Stimulated activated naive B cell treated with anti-CD40 and anti-IgM and Interleukin-4, amounts not matched to agents 10 μg/mL and 1 μg/mL and 100 μg/mL, for 72 hours (primary cell): Measurements from ENCODE around the gene LPCAT1.
A peak's percentile ranks its signal among the peaks of the same experiment; 100 is the strongest.
"Not testable (repeated sequence)": the region's sequence is repeated elsewhere in the genome, so short reads cannot be mapped to it uniquely, and the experiment has no call there.

Experiments used
- ATAC-seq, 2 donors: fragments of 150-1000 bp; cut with Tn5 transposase; replicated peaks; 2 replicates each; pipeline ENCODE4 v1.10.0; 2021; ENCODE audit warnings: moderate library complexity in 1 of 2
- DNase-seq: peaks from one replicate; pipeline ENCODE4 v3.0.0; 2021
- H3K27ac Mint-ChIP-seq: one replicate; pipeline ENCODE4 v1.8.0; 2022; ENCODE audit warnings: mild to moderate bottlenecking, mixed read lengths
- H3K27me3 Mint-ChIP-seq, 2 donors: one replicate each; pipeline ENCODE4 v1.8.0; 2022; ENCODE audit warnings: mixed read lengths in 2 of 2
- H3K36me3 Mint-ChIP-seq, 2 donors: one replicate each; pipeline ENCODE4 v1.8.0; 2022; ENCODE audit warnings: mixed read lengths in 2 of 2, mild to moderate bottlenecking in 1 of 2
- H3K4me1 Mint-ChIP-seq, 2 donors: one replicate each; pipeline ENCODE4 v1.8.0; 2022; ENCODE audit warnings: mixed read lengths in 2 of 2, mild to moderate bottlenecking in 1 of 2
- H3K4me3 Mint-ChIP-seq, 2 donors: one replicate each; pipeline ENCODE4 v1.8.0; 2022; ENCODE audit warnings: mild to moderate bottlenecking in 2 of 2, mixed read lengths in 2 of 2, moderate library complexity in 1 of 2
- H3K9me3 Mint-ChIP-seq, 2 donors: one replicate each; pipeline ENCODE4 v1.8.0; 2022; ENCODE audit warnings: mixed read lengths in 2 of 2, mild to moderate bottlenecking in 1 of 2

The LPCAT1 gene

GRCh38 chr5:1431021-1431811, 92.5 kb downstream of the LPCAT1 start:
- Mint-ChIP-seq H3K27ac (no peak overlapping the region), H3K36me3 (peaks cover 7 to 17% of the 10 kb centered on the region in 2 donors), H3K9me3 (peaks cover 29% of the 10 kb centered on the region in 2 donors), H3K4me3 (no peak overlapping the region), H3K27me3 (peaks cover 11 to 19% of the 10 kb centered on the region in 2 donors), H3K4me1 (no peaks in the 10 kb centered on the region)
- ATAC-seq (no peak), DNase-seq (no peak)

GRCh38 chr5:1430121-1430795, 93.5 kb downstream of the LPCAT1 start:
- Mint-ChIP-seq H3K4me1 (no peaks in the 10 kb centered on the region), H3K27me3 (peaks cover 11 to 19% of the 10 kb centered on the region in 2 donors), H3K27ac (no peak overlapping the region), H3K36me3 (peaks cover 7 to 17% of the 10 kb centered on the region in 2 donors), H3K4me3 (no peak overlapping the region), H3K9me3 (peaks cover 29 to 31% of the 10 kb centered on the region in 2 donors)
- DNase-seq: no peak
- no peak for ATAC-seq

GRCh38 chr5:1429496-1429895, 94.3 kb downstream of the LPCAT1 start:
- peaks cover 29 to 34% of the 10 kb centered on the region in 2 donors for H3K9me3 Mint-ChIP-seq
- no peaks in the 10 kb centered on the region for H3K4me1 Mint-ChIP-seq
- ATAC-seq (no peak), DNase-seq (no peak)
- peaks cover 7 to 17% of the 10 kb centered on the region in 2 donors for H3K36me3 Mint-ChIP-seq
- peaks cover 11 to 20% of the 10 kb centered on the region in 2 donors for H3K27me3 Mint-ChIP-seq
- no peak overlapping the region for H3K27ac Mint-ChIP-seq
- H3K4me3 Mint-ChIP-seq: no peak overlapping the region

- DNase-seq (no peak), ATAC-seq (no peak)
- Mint-ChIP-seq H3K36me3 (peaks cover 7 to 17% of the 10 kb centered on the region in 2 donors), H3K27me3 (peaks cover 15 to 24% of the 10 kb centered on the region in 2 donors), H3K4me3 (no peak overlapping the region), H3K9me3 (peaks cover 29 to 34% of the 10 kb centered on the region in 2 donors), H3K27ac (no peak overlapping the region), H3K4me1 (no peaks in the 10 kb centered on the region)
Measured at GRCh38 chr5:1429066-1429465, 94.7 kb downstream of the LPCAT1 start.

GRCh38 chr5:1428107-1428506, 95.7 kb downstream of the LPCAT1 start:
- H3K4me3 Mint-ChIP-seq: no peak overlapping the region
- H3K27ac Mint-ChIP-seq: no peak overlapping the region
- peaks cover 7 to 17% of the 10 kb centered on the region in 2 donors for H3K36me3 Mint-ChIP-seq
- peaks cover 8 to 15% of the 10 kb centered on the region in 2 donors for H3K27me3 Mint-ChIP-seq
- H3K4me1 Mint-ChIP-seq: no peaks in the 10 kb centered on the region
- H3K9me3 Mint-ChIP-seq: peaks cover 23 to 27% of the 10 kb centered on the region in 2 donors
- ATAC-seq: no peak
- DNase-seq: no peak

- H3K27ac Mint-ChIP-seq: no peak overlapping the region
- ATAC-seq (no peak), DNase-seq (no peak)
- no peaks in the 10 kb centered on the region for H3K4me1 Mint-ChIP-seq
- no peak overlapping the region for H3K4me3 Mint-ChIP-seq
- H3K27me3 Mint-ChIP-seq: peaks cover 3 to 11% of the 10 kb centered on the region in 2 donors
- H3K9me3 Mint-ChIP-seq: peaks cover 16 to 21% of the 10 kb centered on the region in 2 donors
- peaks cover 2 to 9% of the 10 kb centered on the region in 2 donors for H3K36me3 Mint-ChIP-seq
Measured at GRCh38 chr5:1424716-1425115, 99.0 kb downstream of the LPCAT1 start.

GRCh38 chr5:1423901-1424603, 99.7 kb downstream of the LPCAT1 start:
- no peaks in the 10 kb centered on the region for H3K4me1 Mint-ChIP-seq
- DNase-seq (no peak), ATAC-seq (no peak)
- H3K27me3 Mint-ChIP-seq: peaks cover 6 to 15% of the 10 kb centered on the region in 2 donors
- H3K27ac Mint-ChIP-seq: no peak overlapping the region
- no peak overlapping the region for H3K4me3 Mint-ChIP-seq
- peaks cover 11 to 18% of the 10 kb centered on the region in 2 donors for H3K9me3 Mint-ChIP-seq
- H3K36me3 Mint-ChIP-seq: peaks cover 0 to 4% of the 10 kb centered on the region in 2 donors

GRCh38 chr5:1422522-1422921, 101.2 kb downstream of the LPCAT1 start:
- not testable (repeated sequence) for H3K4me1 Mint-ChIP-seq, H3K36me3 Mint-ChIP-seq, H3K27ac Mint-ChIP-seq, ATAC-seq, DNase-seq, H3K4me3 Mint-ChIP-seq
- H3K9me3 Mint-ChIP-seq: peaks cover 11 to 15% of the 10 kb centered on the region in 2 donors
- peaks cover 14 to 21% of the 10 kb centered on the region in 2 donors for H3K27me3 Mint-ChIP-seq

GRCh38 chr5:1421521-1422341, 102.0 kb downstream of the LPCAT1 start:
- Mint-ChIP-seq H3K4me3 (no peak overlapping the region), H3K9me3 (peaks cover 10 to 12% of the 10 kb centered on the region in 2 donors), H3K27ac (peak overlapping the region; percentile 27), H3K36me3 (no peaks in the 10 kb centered on the region), H3K27me3 (peaks cover 14 to 21% of the 10 kb centered on the region in 2 donors), H3K4me1 (no peaks in the 10 kb centered on the region)
- DNase-seq (no peak), ATAC-seq (no peak)

GRCh38 chr5:1420211-1421195, 103.3 kb downstream of the LPCAT1 start:
- Mint-ChIP-seq H3K27me3 (peaks cover 14 to 21% of the 10 kb centered on the region in 2 donors), H3K27ac (no peak overlapping the region), H3K4me3 (no peak overlapping the region), H3K4me1 (no peaks in the 10 kb centered on the region), H3K36me3 (no peaks in the 10 kb centered on the region), H3K9me3 (peaks cover 7 to 9% of the 10 kb centered on the region in 2 donors)
- no peak for DNase-seq
- no peak for ATAC-seq

GRCh38 chr5:1419476-1420210, 104.1 kb downstream of the LPCAT1 start:
- H3K9me3 Mint-ChIP-seq: peaks cover 5 to 7% of the 10 kb centered on the region in 2 donors
- no peaks in the 10 kb centered on the region for H3K4me1 Mint-ChIP-seq
- peaks cover 14 to 21% of the 10 kb centered on the region in 2 donors for H3K27me3 Mint-ChIP-seq
- H3K27ac Mint-ChIP-seq: no peak overlapping the region
- H3K4me3 Mint-ChIP-seq: no peak overlapping the region
- DNase-seq (no peak), ATAC-seq (no peak)
- H3K36me3 Mint-ChIP-seq: no peaks in the 10 kb centered on the region

- ATAC-seq (no peak), DNase-seq (no peak)
- H3K4me3 Mint-ChIP-seq: no peak overlapping the region
- H3K36me3 Mint-ChIP-seq: no peaks in the 10 kb centered on the region
- H3K4me1 Mint-ChIP-seq: no peaks in the 10 kb centered on the region
- peaks cover 11 to 16% of the 10 kb centered on the region in 2 donors for H3K27me3 Mint-ChIP-seq
- no peak overlapping the region for H3K27ac Mint-ChIP-seq
- peaks cover 5 to 7% of the 10 kb centered on the region in 2 donors for H3K9me3 Mint-ChIP-seq
Measured at GRCh38 chr5:1418921-1419280, 104.9 kb downstream of the LPCAT1 start.
